ENCODE measurements around the gene PELI2. TPM values are rescaled to one million over a fixed set of nuclear protein-coding genes. Genes with fewer than 3 reads are reported as not detected.

Gene PELI2
- total RNA-seq, 1 experiment from 2014 or later = 10.0 TPM

DNA sequence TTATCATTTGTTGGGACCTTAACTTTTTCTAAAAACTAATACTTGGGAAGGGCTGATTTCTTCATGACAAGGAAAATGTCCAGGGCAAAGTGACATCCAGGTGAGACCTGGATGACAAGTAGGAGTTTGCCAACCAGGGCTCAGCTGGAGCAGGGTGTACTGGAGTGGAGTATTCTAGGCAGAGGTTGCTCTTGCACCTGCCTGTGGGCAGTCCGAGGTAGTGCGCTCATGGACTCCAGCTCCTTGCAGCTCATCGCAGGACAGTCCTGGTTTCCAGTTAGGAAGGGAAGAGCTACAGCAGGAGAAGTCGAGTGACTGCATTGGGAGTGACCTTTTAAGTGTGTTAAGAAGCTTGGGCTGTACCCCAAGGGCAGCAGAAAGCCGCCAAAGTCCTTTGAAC lies 175.9 kb downstream of the PELI2 start:
- no TSS peak for BruUV-seq (replicated peaks)
- Histone ChIP-seq H3K9me2 (ENCODE audit: insufficient read depth) (no peaks in the 10 kb centered on the region), H2AFZ (no peak overlapping the region), H3K27me3 (ENCODE audit: insufficient read depth, low read depth) (no peaks in the 10 kb centered on the region), H3K4me2 (no peak overlapping the region), H3K79me2 (ENCODE audit: low read depth) (no peaks in the 10 kb centered on the region), H3K4me3 (no peak overlapping the region), H3K27ac (no peak overlapping the region), H4K20me1 (ENCODE audit: insufficient read depth) (no peaks in the 10 kb centered on the region), H3K36me3 (ENCODE audit: low read depth) (no peaks in the 10 kb centered on the region), H3F3A (ENCODE audit: insufficient read depth, low read depth) (no peaks in the 10 kb centered on the region), H3K4me1 (replicated peaks; ENCODE audit: insufficient read depth) (no peaks in the 10 kb centered on the region), H3K9me3 (ENCODE audit: insufficient read depth, low read depth) (no peaks in the 10 kb centered on the region)
- CTCF ChIA-PET = interaction anchor here (0.5 to 0.7 kb wide), 2 partner anchors 43 to 1010 kb away, joined by 3 read pairs; no protein-coding TSS in a partner anchor
- no peak for DNase-seq
- POLR2A ChIA-PET (ENCODE audit: unreplicated experiment) = no interaction called here
- intact Hi-C loops (cut with micrococcal nuclease; ENCODE audit: unreplicated experiment) = no loop called here
- TF ChIP-seq, protein P1, sequence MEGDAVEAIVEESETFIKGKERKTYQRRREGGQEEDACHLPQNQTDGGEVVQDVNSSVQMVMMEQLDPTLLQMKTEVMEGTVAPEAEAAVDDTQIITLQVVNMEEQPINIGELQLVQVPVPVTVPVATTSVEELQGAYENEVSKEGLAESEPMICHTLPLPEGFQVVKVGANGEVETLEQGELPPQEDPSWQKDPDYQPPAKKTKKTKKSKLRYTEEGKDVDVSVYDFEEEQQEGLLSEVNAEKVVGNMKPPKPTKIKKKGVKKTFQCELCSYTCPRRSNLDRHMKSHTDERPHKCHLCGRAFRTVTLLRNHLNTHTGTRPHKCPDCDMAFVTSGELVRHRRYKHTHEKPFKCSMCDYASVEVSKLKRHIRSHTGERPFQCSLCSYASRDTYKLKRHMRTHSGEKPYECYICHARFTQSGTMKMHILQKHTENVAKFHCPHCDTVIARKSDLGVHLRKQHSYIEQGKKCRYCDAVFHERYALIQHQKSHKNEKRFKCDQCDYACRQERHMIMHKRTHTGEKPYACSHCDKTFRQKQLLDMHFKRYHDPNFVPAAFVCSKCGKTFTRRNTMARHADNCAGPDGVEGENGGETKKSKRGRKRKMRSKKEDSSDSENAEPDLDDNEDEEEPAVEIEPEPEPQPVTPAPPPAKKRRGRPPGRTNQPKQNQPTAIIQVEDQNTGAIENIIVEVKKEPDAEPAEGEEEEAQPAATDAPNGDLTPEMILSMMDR (conservative IDR thresholded peaks at IDR 0.05) = no peak
- TF ChIP-seq EZH2 (IDR thresholded peaks at IDR 0.05; ENCODE audit: low read depth) = no peak

DNA sequence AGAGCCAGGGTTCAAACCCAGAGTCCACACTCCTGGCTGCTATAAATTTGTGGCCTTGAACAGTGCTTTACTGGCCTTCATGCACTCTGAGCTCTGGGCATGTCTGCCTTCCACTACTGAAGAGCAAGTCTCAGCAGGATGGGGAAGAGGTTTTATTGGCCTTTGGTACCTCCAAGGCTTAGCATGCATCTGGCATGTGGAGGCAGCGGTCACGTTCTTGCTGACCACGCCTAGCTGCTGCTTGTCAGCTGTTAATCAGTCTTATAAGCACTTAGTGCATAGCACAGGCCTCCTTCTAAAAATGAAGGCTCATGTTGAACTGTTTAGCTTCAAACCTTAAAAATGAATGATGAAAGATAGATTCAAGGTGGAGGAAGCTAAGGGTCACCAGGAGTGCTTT lies 177.5 kb downstream of the PELI2 start:
- ChIA-PET POLR2A (ENCODE audit: unreplicated experiment) (no interaction called here), CTCF (no interaction called here)
- H3K27me3 ChIP-seq (ENCODE audit: insufficient read depth, low read depth) = no peaks in the 10 kb centered on the region
- no peak overlapping the region for H2AFZ ChIP-seq
- H4K20me1 ChIP-seq (ENCODE audit: insufficient read depth) = no peaks in the 10 kb centered on the region
- no peak overlapping the region for H3K4me2 ChIP-seq
- TF ChIP-seq, protein P1 (conservative IDR thresholded peaks at IDR 0.05) = no peak
- TF ChIP-seq EZH2 (IDR thresholded peaks at IDR 0.05; ENCODE audit: low read depth) = no peak
- no peak overlapping the region for H3K27ac ChIP-seq
- H3K36me3 ChIP-seq (ENCODE audit: low read depth) = no peaks in the 10 kb centered on the region
- H3K9me2 ChIP-seq (ENCODE audit: insufficient read depth) = no peaks in the 10 kb centered on the region
- DNase-seq = no peak
- H3K4me3 ChIP-seq = no peak overlapping the region
- BruUV-seq (replicated peaks) = no TSS peak
- no peaks in the 10 kb centered on the region for H3K79me2 ChIP-seq (ENCODE audit: low read depth)
- H3F3A ChIP-seq (ENCODE audit: insufficient read depth, low read depth) = no peaks in the 10 kb centered on the region
- no peaks in the 10 kb centered on the region for H3K4me1 ChIP-seq (replicated peaks; ENCODE audit: insufficient read depth)
- no peaks in the 10 kb centered on the region for H3K9me3 ChIP-seq (ENCODE audit: insufficient read depth, low read depth)
- intact Hi-C loops (cut with micrococcal nuclease; ENCODE audit: unreplicated experiment) = no loop called here

DNA sequence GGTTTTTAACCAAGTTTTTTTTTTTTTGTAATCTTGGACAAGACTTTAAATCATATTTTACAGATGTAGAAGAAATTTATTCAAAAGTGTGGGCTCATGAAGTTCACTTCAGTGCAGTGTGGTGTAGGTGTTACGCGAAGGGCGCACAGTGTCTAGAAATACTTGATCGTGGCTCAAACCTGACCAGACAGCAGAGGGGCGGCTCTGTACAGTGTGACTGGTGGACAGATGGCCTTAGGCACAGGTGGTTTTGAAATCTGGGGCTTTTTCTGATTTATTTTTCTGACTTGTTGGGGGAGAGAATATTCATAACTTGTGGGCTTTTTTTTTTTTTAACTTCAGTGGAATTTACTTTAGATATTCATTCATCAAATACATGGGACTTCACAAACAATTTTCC lies 179.2 kb downstream of the PELI2 start:
- Histone ChIP-seq H3K4me1 (replicated peaks; ENCODE audit: insufficient read depth) (no peaks in the 10 kb centered on the region), H3K9me3 (ENCODE audit: insufficient read depth, low read depth) (no peaks in the 10 kb centered on the region), H3K36me3 (ENCODE audit: low read depth) (no peaks in the 10 kb centered on the region), H4K20me1 (ENCODE audit: insufficient read depth) (no peaks in the 10 kb centered on the region), H3K9me2 (ENCODE audit: insufficient read depth) (no peaks in the 10 kb centered on the region), H3K27me3 (ENCODE audit: insufficient read depth, low read depth) (no peaks in the 10 kb centered on the region), H2AFZ (no peak overlapping the region), H3K27ac (no peak overlapping the region), H3K4me2 (no peak overlapping the region), H3K4me3 (no peak overlapping the region), H3F3A (ENCODE audit: insufficient read depth, low read depth) (no peaks in the 10 kb centered on the region), H3K79me2 (ENCODE audit: low read depth) (no peaks in the 10 kb centered on the region)
- CTCF ChIA-PET = no interaction called here
- POLR2A ChIA-PET (ENCODE audit: unreplicated experiment) = no interaction called here
- TF ChIP-seq, protein P1 (conservative IDR thresholded peaks at IDR 0.05) = no peak
- TF ChIP-seq EZH2 (IDR thresholded peaks at IDR 0.05; ENCODE audit: low read depth) = no peak
- no TSS peak for BruUV-seq (replicated peaks)
- DNase-seq = no peak
- intact Hi-C loops (cut with micrococcal nuclease; ENCODE audit: unreplicated experiment) = no loop called here

Data from PC-9 (cell line).